Mesothelial cell of epicardium (in vitro differentiated cells): ENCODE data around the gene SOX12. TPM values are rescaled to one million over a fixed set of nuclear protein-coding genes. Genes with fewer than 3 reads are reported as not detected.
A peak's percentile ranks its signal among the peaks of the same experiment; 100 is the strongest.

Experiments
- DNase-seq, 2 experiments: peaks; one replicate each; pipeline ENCODE4 v3.0.0; 2021; ENCODE audit warnings: low spot score in 2 of 2; ENCODE audit not compliant: unreplicated experiment in 2 of 2
- H3K27ac Mint-ChIP-seq: 2 replicates; pipeline ENCODE4 v1.8.0; 2021; ENCODE audit warnings: mixed read lengths
- H3K27me3 Mint-ChIP-seq: 2 replicates; pipeline ENCODE4 v1.8.0; 2021; ENCODE audit warnings: low read depth, mixed read lengths
- H3K36me3 Mint-ChIP-seq: 2 replicates; pipeline ENCODE4 v1.8.0; 2021; ENCODE audit warnings: mixed read lengths
- H3K4me1 Mint-ChIP-seq: 2 replicates; pipeline ENCODE4 v1.8.0; 2021; ENCODE audit warnings: mixed read lengths
- H3K4me3 Mint-ChIP-seq: 2 replicates; pipeline ENCODE4 v1.8.0; 2021; ENCODE audit warnings: mild to moderate bottlenecking, moderate library complexity, mixed read lengths
- H3K9me3 Mint-ChIP-seq: 2 replicates; pipeline ENCODE4 v1.8.0; 2021; ENCODE audit warnings: mixed read lengths
- CTCF ChIP-seq: fragments of 200-600 bp; sonication (generic); IDR thresholded peaks from one replicate; pipeline ENCODE4 v1.5.0; 2021; ENCODE audit warnings: antibody characterized with exemption; ENCODE audit not compliant: unreplicated experiment
- total RNA-seq: library from RNA; stranded (reverse); gene quantifications from 3 replicates; pipeline ENCODE4 v1.2.1, GENCODE V29; 2021

SOX12 gene
- 65.9 to 67.0 TPM (median 66.8 TPM) in 3 replicates for total RNA-seq

DNA sequence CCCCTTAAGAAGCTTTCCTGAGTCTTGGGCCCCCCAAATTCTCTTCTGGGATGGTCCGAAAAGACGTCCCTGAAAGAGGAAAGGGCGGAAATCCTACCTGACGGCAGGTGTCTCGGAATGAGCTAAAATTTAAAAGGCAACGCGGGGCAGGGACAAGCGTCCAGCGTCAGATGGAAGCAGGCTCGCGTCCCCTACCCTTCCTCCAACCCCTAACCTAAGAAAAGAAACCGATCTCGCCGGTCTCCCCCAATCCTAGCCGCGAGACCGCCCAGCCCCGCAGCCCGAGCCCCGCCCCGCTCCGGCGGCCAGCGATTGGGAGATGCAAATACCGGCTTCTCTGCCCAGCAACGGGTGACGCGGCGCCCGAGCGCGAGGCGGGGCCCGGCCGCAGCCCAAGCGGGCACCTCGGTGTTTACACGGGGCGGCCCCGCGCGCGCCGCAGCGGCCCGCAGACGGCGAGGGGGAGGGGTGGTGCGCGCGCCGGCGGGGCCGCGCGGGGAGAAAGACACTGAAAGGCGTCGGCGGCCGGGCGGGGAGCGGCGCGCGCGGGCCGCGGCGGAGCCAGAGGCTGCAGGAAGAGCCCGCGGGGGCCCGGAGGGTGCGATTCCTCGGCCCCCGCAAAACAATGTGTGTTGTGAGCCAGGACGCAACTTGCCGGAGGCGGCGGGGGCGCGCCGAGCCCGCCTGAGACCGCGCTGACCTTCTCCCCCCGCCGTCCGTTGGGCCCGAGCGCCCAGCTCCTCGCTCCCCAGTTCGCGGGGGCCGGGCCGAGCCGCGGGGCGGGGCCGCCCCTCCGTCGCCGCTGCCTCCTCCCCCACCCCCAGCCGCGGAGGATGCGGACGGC lies at the start of gene SOX12:
Gene SOX12, plus strand, starts transcription at position 508 of the 844 bp plus-strand sequence. CDS start 373 bp downstream, outside the sequence.
- Mint-ChIP-seq H3K27me3 (no peaks in the 10 kb centered on the region), H3K27ac (peak within 1 kb of the TSS; percentile 98), H3K9me3 (no peaks in the 10 kb centered on the region), H3K4me3 (peak within 1 kb of the TSS; percentile 89), H3K36me3 (peaks cover 9% of the 10 kb centered on the region), H3K4me1 (peaks cover 40% of the 10 kb centered on the region)
- peak; percentile 97 to 100 for DNase-seq
- no peak for TF ChIP-seq CTCF

- DNase-seq = no peak
- TF ChIP-seq CTCF = no peak
- Mint-ChIP-seq H3K27me3 (no peaks in the 10 kb centered on the region), H3K4me3 (no peak overlapping the region), H3K9me3 (peaks cover 3% of the 10 kb centered on the region), H3K27ac (no peak overlapping the region), H3K4me1 (peaks cover 2% of the 10 kb centered on the region), H3K36me3 (peaks cover 53% of the 10 kb centered on the region)
These were observed 49.6 kb upstream of the SOX12 start for GRCh38 chr20:275791-276190.

- TF ChIP-seq CTCF = no peak
- Mint-ChIP-seq H3K4me1 (peaks cover 2% of the 10 kb centered on the region), H3K27me3 (no peaks in the 10 kb centered on the region), H3K27ac (no peak overlapping the region), H3K9me3 (peaks cover 3% of the 10 kb centered on the region), H3K4me3 (no peak overlapping the region), H3K36me3 (peaks cover 59% of the 10 kb centered on the region)
- DNase-seq = no peak
These were observed 48.5 kb upstream of the SOX12 start for GRCh38 chr20:276620-277495.

GRCh38 chr20:277496-277781 lies 47.9 kb upstream of the SOX12 start:
- Mint-ChIP-seq H3K36me3 (peaks cover 62% of the 10 kb centered on the region), H3K4me1 (peaks cover 2% of the 10 kb centered on the region), H3K4me3 (no peak overlapping the region), H3K9me3 (peaks cover 3% of the 10 kb centered on the region), H3K27me3 (no peaks in the 10 kb centered on the region), H3K27ac (no peak overlapping the region)
- TF ChIP-seq CTCF = no peak
- DNase-seq = no peak

DNA sequence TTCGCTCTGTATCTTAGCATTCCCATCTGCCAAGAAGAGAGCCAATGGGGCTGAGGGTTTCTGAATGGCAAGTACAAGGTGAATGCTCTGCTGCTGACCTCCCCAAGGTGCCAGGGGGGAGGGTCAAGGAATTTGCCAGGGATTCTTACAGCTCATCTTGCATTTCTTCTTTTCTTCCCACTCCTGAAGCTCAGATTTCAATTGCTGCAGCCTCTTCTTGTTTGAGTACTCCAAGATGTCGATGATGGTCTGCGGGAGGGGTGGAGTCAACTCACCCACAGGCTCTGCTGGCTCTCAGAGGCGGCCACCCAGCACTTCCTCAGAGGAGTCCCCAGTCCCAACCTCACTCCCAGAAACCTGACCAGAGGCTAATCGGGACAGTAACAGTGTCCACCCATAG lies 47.2 kb upstream of the SOX12 start:
- H3K4me3 Mint-ChIP-seq = no peak overlapping the region
- H3K36me3 Mint-ChIP-seq = peaks cover 57% of the 10 kb centered on the region
- no peak for TF ChIP-seq CTCF
- H3K27ac Mint-ChIP-seq = no peak overlapping the region
- peaks cover 2% of the 10 kb centered on the region for H3K4me1 Mint-ChIP-seq
- H3K9me3 Mint-ChIP-seq = peaks cover 3% of the 10 kb centered on the region
- DNase-seq = no peak
- no peaks in the 10 kb centered on the region for H3K27me3 Mint-ChIP-seq
